Measurements from ENCODE around the gene SOX15.

GRCh38 chr17:7558544-7559319 lies 31.2 kb downstream of the SOX15 start, which contains the start of gene TNFSF13:
- TF ChIP-seq CTCF (IDR thresholded peaks at IDR 0.05) (no peak), EP300 (IDR thresholded peaks at IDR 0.05) (no peak), POLR2AphosphoS5 (IDR thresholded peaks at IDR 0.05) (no peak)

Measured in upper lobe of left lung (tissue), 4 donors.